ENCODE measurements around the gene AUTS2.

The AUTS2 gene

GRCh38 chr7:70188901-70189650 lies 590.8 kb downstream of the AUTS2 start:
- Histone ChIP-seq H3K27me3 (ENCODE audit: low read length) (no peaks in the 10 kb centered on the region), H2AFZ (ENCODE audit: low read depth, low read length, severe bottlenecking) (no peak overlapping the region)

GRCh38 chr7:70189776-70190175 lies 591.5 kb downstream of the AUTS2 start:
- no peak for TF ChIP-seq CTCF (IDR thresholded peaks at IDR 0.05; ENCODE audit: insufficient read depth, low read length, poor library complexity, severe bottlenecking)
- no peak for TF ChIP-seq EZH2phosphoT487 (conservative IDR thresholded peaks at IDR 0.05; ENCODE audit: low read length)
- no peaks in the 10 kb centered on the region for H3K9me3 ChIP-seq (ENCODE audit: insufficient read depth, low read length)
- no peak overlapping the region for H3K4me3 ChIP-seq (ENCODE audit: insufficient read depth, low read length, poor library complexity, severe bottlenecking)
- H3K9ac ChIP-seq (ENCODE audit: low read length), result no peak overlapping the region
- H3K9me2 ChIP-seq (replicated peaks; ENCODE audit: insufficient read depth, low read length), result no peaks in the 10 kb centered on the region
- H2AFZ ChIP-seq (ENCODE audit: low read depth, low read length, severe bottlenecking), result no peak overlapping the region
- H4K20me1 ChIP-seq (ENCODE audit: low read depth, low read length), result no peaks in the 10 kb centered on the region
- H3K27me3 ChIP-seq (ENCODE audit: low read length), result no peaks in the 10 kb centered on the region
- no peak overlapping the region for H3K4me2 ChIP-seq (ENCODE audit: low read depth, low read length, poor library complexity, severe bottlenecking)
- no peaks in the 10 kb centered on the region for H3K36me3 ChIP-seq (ENCODE audit: low read length)
- no peaks in the 10 kb centered on the region for H3K79me2 ChIP-seq (ENCODE audit: insufficient read depth, low read length)
- no peaks in the 10 kb centered on the region for H3F3A ChIP-seq (ENCODE audit: insufficient read depth)
- H3K27ac ChIP-seq (ENCODE audit: low read depth, low read length), result no peak overlapping the region

More at GRCh38 chr7:70188901-70189650, 590.8 kb downstream of the AUTS2 start:
- H3K4me3 ChIP-seq (ENCODE audit: insufficient read depth, low read length, poor library complexity, severe bottlenecking), result no peak overlapping the region
- H3K79me2 ChIP-seq (ENCODE audit: insufficient read depth, low read length), result no peaks in the 10 kb centered on the region
- no peak for TF ChIP-seq EZH2phosphoT487 (conservative IDR thresholded peaks at IDR 0.05; ENCODE audit: low read length)
- TF ChIP-seq CTCF (IDR thresholded peaks at IDR 0.05; ENCODE audit: insufficient read depth, low read length, poor library complexity, severe bottlenecking), result no peak
- no peaks in the 10 kb centered on the region for H4K20me1 ChIP-seq (ENCODE audit: low read depth, low read length)
- no peaks in the 10 kb centered on the region for H3K36me3 ChIP-seq (ENCODE audit: low read length)
- no peaks in the 10 kb centered on the region for H3K9me2 ChIP-seq (replicated peaks; ENCODE audit: insufficient read depth, low read length)
- H3F3A ChIP-seq (ENCODE audit: insufficient read depth), result no peaks in the 10 kb centered on the region
- no peak overlapping the region for H3K27ac ChIP-seq (ENCODE audit: low read depth, low read length)
- H3K9me3 ChIP-seq (ENCODE audit: insufficient read depth, low read length), result no peaks in the 10 kb centered on the region
- H3K4me2 ChIP-seq (ENCODE audit: low read depth, low read length, poor library complexity, severe bottlenecking), result no peak overlapping the region
- no peak overlapping the region for H3K9ac ChIP-seq (ENCODE audit: low read length)

- TF ChIP-seq EZH2phosphoT487 (conservative IDR thresholded peaks at IDR 0.05; ENCODE audit: low read length), result no peak
- TF ChIP-seq CTCF (IDR thresholded peaks at IDR 0.05; ENCODE audit: insufficient read depth, low read length, poor library complexity, severe bottlenecking), result no peak
- Histone ChIP-seq H3K4me2 (ENCODE audit: low read depth, low read length, poor library complexity, severe bottlenecking) (no peak overlapping the region), H3K9me3 (ENCODE audit: insufficient read depth, low read length) (no peaks in the 10 kb centered on the region), H2AFZ (ENCODE audit: low read depth, low read length, severe bottlenecking) (no peak overlapping the region), H3K27ac (ENCODE audit: low read depth, low read length) (no peak overlapping the region), H3K36me3 (ENCODE audit: low read length) (no peaks in the 10 kb centered on the region), H3K9ac (ENCODE audit: low read length) (no peak overlapping the region), H4K20me1 (ENCODE audit: low read depth, low read length) (no peaks in the 10 kb centered on the region), H3K4me3 (ENCODE audit: insufficient read depth, low read length, poor library complexity, severe bottlenecking) (no peak overlapping the region), H3K9me2 (replicated peaks; ENCODE audit: insufficient read depth, low read length) (no peaks in the 10 kb centered on the region), H3K27me3 (ENCODE audit: low read length) (no peaks in the 10 kb centered on the region), H3K79me2 (ENCODE audit: insufficient read depth, low read length) (no peaks in the 10 kb centered on the region), H3F3A (ENCODE audit: insufficient read depth) (no peaks in the 10 kb centered on the region)
Measured at GRCh38 chr7:70190281-70190680, 592.0 kb downstream of the AUTS2 start.

All from SU-DHL-6 (cell line).